ENCODE measurements around the gene ORMDL1. TPM values are rescaled to one million over a fixed set of nuclear protein-coding genes. Genes with fewer than 3 reads are reported as not detected.

Gene ORMDL1
- total and polyA plus RNA-seq, 4 experiments from 2014 or later: 109 to 190 (median 158) TPM

Other genes with a start within 250 kb of the ORMDL1 start
- gene SLC40A1, start 203.6 kb downstream of the ORMDL1 start, total RNA-seq: 10 to 100 TPM; 27.4 to 30.0 TPM
- gene SLC40A1, start 203.6 kb downstream of the ORMDL1 start, polyA plus RNA-seq: 100 to 1,000 TPM in 1 of 2 donors, 10 to 100 TPM in 1; 98.3 to 328 TPM
- gene ASNSD1, start 122.9 kb downstream of the ORMDL1 start, total RNA-seq: 10 to 100 TPM; 46.9 to 47.0 TPM
- 10 to 100 TPM; 62.2 to 68.7 TPM for gene ASNSD1, start 122.9 kb downstream of the ORMDL1 start, polyA plus RNA-seq
- gene ANKAR, start 109.7 kb downstream of the ORMDL1 start, total RNA-seq: 10 to 100 TPM; 18.4 to 20.2 TPM
- gene ANKAR, start 109.7 kb downstream of the ORMDL1 start, polyA plus RNA-seq: 1 to 10 TPM; 2.8 to 7.0 TPM
- 10 to 100 TPM; 19.1 TPM for gene OSGEPL1, start 21.5 kb downstream of the ORMDL1 start, total RNA-seq
- gene OSGEPL1, start 21.5 kb downstream of the ORMDL1 start, polyA plus RNA-seq: 10 to 100 TPM in 1 of 2 donors, 1 to 10 TPM in 1; 7.5 to 12.3 TPM
- gene PMS1, start 111 bp upstream of the ORMDL1 start, total RNA-seq: 10 to 100 TPM; 29.1 to 35.1 TPM
- gene PMS1, start 111 bp upstream of the ORMDL1 start, polyA plus RNA-seq: 10 to 100 TPM in 1 of 2 donors, 1 to 10 TPM in 1; 9.1 to 16.1 TPM